Naive thymus-derived CD4-positive, alpha-beta T cell (primary cell): ENCODE measurements around the gene FES. TPM values are rescaled to one million over a fixed set of nuclear protein-coding genes. Genes with fewer than 3 reads are reported as not detected.
"Not testable (repeated sequence)": the region's sequence is repeated elsewhere in the genome, so short reads cannot be mapped to it uniquely, and the experiment has no call there.

Experiments
- ATAC-seq: fragments of 150-1000 bp; cut with Tn5 transposase; 2 replicates; pipeline ENCODE4 v1.10.0; 2021; ENCODE audit warnings: mild to moderate bottlenecking, moderate library complexity
- CTCF ChIA-PET: fragments of 350-600 bp; sonication (Branson Sonifier 250); formaldehyde crosslinking; loops from one replicate; lab custom pipeline; 2021; ENCODE audit warnings: antibody characterized with exemption; lab: Charles Lee
- POLR2A ChIA-PET: fragments of 350-600 bp; sonication (Branson Sonifier 250); formaldehyde crosslinking; loops from one replicate; lab custom pipeline; 2021; ENCODE audit warnings: antibody characterized with exemption, inconsistent platforms; lab: Charles Lee
- DNase-seq, 9 donors: peaks; one replicate each; pipeline versions ENCODE4 v3.0.0 to v3.0.0-alpha.2; 2020 to 2022; ENCODE audit warnings: mixed read lengths in 1 of 9
- H3K27ac ChIP-seq: one replicate; pipeline ENCODE4 v1.7.0; 2013; ENCODE audit warnings: mild to moderate bottlenecking, low read depth, low read length, moderate library complexity
- H3K27me3 ChIP-seq, 2 donors: one replicate each; pipeline ENCODE4 v1.7.0; 2013; ENCODE audit warnings: low read length in 2 of 2, mild to moderate bottlenecking in 2 of 2, moderate library complexity in 2 of 2; ENCODE audit not compliant: control insufficient read depth in 2 of 2, insufficient read depth in 2 of 2
- H3K36me3 ChIP-seq, 3 experiments: 1 replicate in 2 of 3; 2 replicates in 1 of 3; pipeline ENCODE4 v1.7.0; 2013; ENCODE audit warnings: low read length in 3 of 3, mild to moderate bottlenecking in 3 of 3, moderate library complexity in 1 of 3; ENCODE audit not compliant: insufficient read depth in 3 of 3, control insufficient read depth in 2 of 3
- H3K4me1 ChIP-seq, 2 donors: one replicate each; pipeline ENCODE4 v1.7.0; 2013; ENCODE audit warnings: low read length in 2 of 2, mild to moderate bottlenecking in 2 of 2, moderate library complexity in 1 of 2; ENCODE audit not compliant: control insufficient read depth in 2 of 2, insufficient read depth in 2 of 2
- H3K4me3 ChIP-seq: 2 replicates; pipeline ENCODE4 v1.7.0; 2013; ENCODE audit warnings: mild to moderate bottlenecking, low read length
- H3K9me3 ChIP-seq, 3 experiments: 1 replicate in 2 of 3; 2 replicates in 1 of 3; pipeline ENCODE4 v1.7.0; 2013; ENCODE audit warnings: low read length in 3 of 3; ENCODE audit not compliant: control insufficient read depth in 2 of 3
- H3K27ac Mint-ChIP-seq, 9 donors: one replicate each; pipeline ENCODE4 v1.8.0; 2020 to 2022; ENCODE audit warnings: mixed read lengths in 9 of 9, mild to moderate bottlenecking in 8 of 9, moderate library complexity in 5 of 9, inconsistent platforms in 2 of 9
- H3K27me3 Mint-ChIP-seq, 5 donors: one replicate each; pipeline ENCODE4 v1.8.0; 2021 to 2022; ENCODE audit warnings: mixed read lengths in 5 of 5, mild to moderate bottlenecking in 1 of 5
- H3K36me3 Mint-ChIP-seq, 5 donors: one replicate each; pipeline ENCODE4 v1.8.0; 2020 to 2022; ENCODE audit warnings: mixed read lengths in 5 of 5, mild to moderate bottlenecking in 3 of 5, inconsistent platforms in 1 of 5
- H3K4me1 Mint-ChIP-seq, 7 donors: one replicate each; pipeline ENCODE4 v1.8.0; 2020 to 2022; ENCODE audit warnings: mixed read lengths in 7 of 7, mild to moderate bottlenecking in 3 of 7, inconsistent platforms in 1 of 7
- H3K4me3 Mint-ChIP-seq, 10 donors: one replicate each; pipeline ENCODE4 v1.8.0; 2020 to 2022; ENCODE audit warnings: mild to moderate bottlenecking in 10 of 10, mixed read lengths in 10 of 10, moderate library complexity in 6 of 10, inconsistent platforms in 2 of 10
- H3K9me3 Mint-ChIP-seq, 11 donors: one replicate each; pipeline ENCODE4 v1.8.0; 2020 to 2022; ENCODE audit warnings: mixed read lengths in 11 of 11, mild to moderate bottlenecking in 4 of 11, inconsistent platforms in 1 of 11, moderate library complexity in 1 of 11
- intact Hi-C, 2 donors: fragments of 100-400 bp; cut with micrococcal nuclease; formaldehyde crosslinking; loops; one replicate each; pipeline ENCODE4 v1.15.1; 2023
- polyA plus RNA-seq, 2 donors: library from polyadenylated mRNA; unstranded; fragments of 300-500 nt; fragmentation: Illumina TruSeq; gene quantifications; one replicate each; pipeline ENCODE4 v1.2.3, GENCODE V29; 2021
- total RNA-seq, 6 experiments: library from RNA in 5 of 6; stranded (reverse) in 5 of 6; gene quantifications; 1 replicate in 5 of 6; 2 replicates in 1 of 6; pipeline ENCODE4 v1.2.3 and lab custom pipeline; 2021 to 2026

The FES gene
- total and polyA plus RNA-seq, 7 experiments from 2014 or later, result 2.3 to 78.6 (median 9.1) TPM; not detected in 2

DNA sequence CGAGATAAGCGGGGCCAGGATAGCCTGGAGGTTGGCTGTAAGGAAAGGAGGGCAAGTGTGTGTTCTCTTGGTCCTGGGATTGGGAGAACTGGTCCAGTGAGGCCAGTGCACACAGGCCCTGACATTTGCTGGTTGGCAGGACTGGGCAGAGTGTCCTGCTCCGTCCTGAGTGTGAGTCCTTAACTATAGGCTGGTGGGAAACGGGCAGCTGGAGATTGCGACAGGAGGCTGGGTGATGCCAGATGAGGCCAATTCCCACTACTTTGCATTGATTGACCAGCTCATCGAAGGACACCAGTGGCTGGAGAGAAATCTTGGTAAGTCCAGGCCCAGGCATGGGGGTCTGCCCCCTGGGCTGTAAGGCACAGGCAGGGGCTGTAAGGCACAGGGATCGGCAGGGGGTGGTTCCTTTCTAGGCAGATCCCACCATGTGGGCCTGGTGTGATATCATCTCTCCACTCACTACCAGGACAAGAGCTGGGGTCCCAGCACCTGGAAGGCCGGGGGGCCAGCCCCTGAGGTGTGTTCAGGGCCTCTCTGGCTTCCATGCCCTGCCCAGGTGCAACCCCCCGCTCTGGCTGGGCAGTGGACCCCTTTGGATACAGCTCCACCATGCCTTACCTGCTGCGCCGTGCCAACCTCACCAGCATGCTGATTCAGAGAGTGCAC lies 22.0 kb downstream of the FES start:
- H3K9me3 Mint-ChIP-seq, result no peaks in the 10 kb centered on the region
- H3K27me3 ChIP-seq, result no peaks in the 10 kb centered on the region
- H3K4me3 ChIP-seq, result no peak overlapping the region
- POLR2A ChIA-PET, result interaction anchor here (8.3 kb wide), 1 partner anchor 27 kb away, joined by 213 read pairs; the partner anchor contains the start of genes HDDC3 and UNC45A
- DNase-seq, result no peak
- peaks cover 9 to 37% (median 21%) of the 10 kb centered on the region in 5 donors for H3K36me3 Mint-ChIP-seq
- CTCF ChIA-PET, result interaction anchor here (0.6 to 8.0 kb wide), 2 partner anchors 27 to 84 kb away, joined by 4 to 150 read pairs; partner anchors contain the start of genes HDDC3 and UNC45A
- intact Hi-C loops, result no loop called here
- H3K27ac Mint-ChIP-seq, result no peak overlapping the region
- H3K27me3 Mint-ChIP-seq, result no peaks in the 10 kb centered on the region
- H3K9me3 ChIP-seq, result no peaks in the 10 kb centered on the region
- H3K27ac ChIP-seq, result no peak overlapping the region
- peak overlapping the region in 1 of 10 donors; percentile 21 for H3K4me3 Mint-ChIP-seq
- peaks cover 12 to 16% of the 10 kb centered on the region in 2 donors for H3K4me1 ChIP-seq
- no peak for ATAC-seq
- peaks cover 11 to 60% (median 22%) of the 10 kb centered on the region in 3 experiments for H3K36me3 ChIP-seq
- peaks cover 11 to 33% (median 28%) of the 10 kb centered on the region in 7 donors for H3K4me1 Mint-ChIP-seq

- H3K36me3 Mint-ChIP-seq, result peaks cover 9 to 37% (median 21%) of the 10 kb centered on the region in 5 donors
- no peaks in the 10 kb centered on the region for H3K9me3 Mint-ChIP-seq
These were observed 22.9 kb downstream of the FES start for GRCh38 chr15:90907051-90907660.

GRCh38 chr15:90907838-90908507 lies 23.7 kb downstream of the FES start:
- H3K27me3 Mint-ChIP-seq, result no peaks in the 10 kb centered on the region
- H3K9me3 ChIP-seq, result no peaks in the 10 kb centered on the region
- H3K27me3 ChIP-seq, result no peaks in the 10 kb centered on the region
- H3K4me3 Mint-ChIP-seq, result no peak overlapping the region
- DNase-seq, result no peak
- ChIA-PET CTCF (no interaction called here), POLR2A (no interaction called here)
- intact Hi-C loops, result no loop called here
- H3K27ac Mint-ChIP-seq, result no peak overlapping the region
- no peak for ATAC-seq
- H3K4me1 Mint-ChIP-seq, result peaks cover 11 to 22% (median 19%) of the 10 kb centered on the region in 7 donors
- H3K9me3 Mint-ChIP-seq, result no peaks in the 10 kb centered on the region
- no peak overlapping the region for H3K4me3 ChIP-seq
- H3K36me3 Mint-ChIP-seq, result peaks cover 9 to 41% (median 24%) of the 10 kb centered on the region in 5 donors
- H3K27ac ChIP-seq, result no peak overlapping the region
- H3K36me3 ChIP-seq, result peaks cover 13 to 76% (median 35%) of the 10 kb centered on the region in 3 experiments
- H3K4me1 ChIP-seq, result peaks cover 6 to 8% of the 10 kb centered on the region in 2 donors

More at GRCh38 chr15:90907051-90907660, 22.9 kb downstream of the FES start:
- H3K27ac Mint-ChIP-seq, result no peak overlapping the region
- H3K9me3 ChIP-seq, result no peaks in the 10 kb centered on the region
- no peak overlapping the region for H3K27ac ChIP-seq
- intact Hi-C loops, result no loop called here
- H3K4me1 Mint-ChIP-seq, result peaks cover 11 to 24% (median 20%) of the 10 kb centered on the region in 7 donors
- ChIA-PET CTCF (interaction anchor here (0.5 to 8.0 kb wide), 3 partner anchors 19 to 85 kb away, joined by 3 to 150 read pairs (median 4); partner anchors contain the start of genes HDDC3 and UNC45A), POLR2A (no interaction called here)
- H3K4me1 ChIP-seq, result peaks cover 6 to 8% of the 10 kb centered on the region in 2 donors
- DNase-seq (no peak), ATAC-seq (no peak)
- peaks cover 13 to 68% (median 29%) of the 10 kb centered on the region in 3 experiments for H3K36me3 ChIP-seq
- no peak overlapping the region for H3K4me3 Mint-ChIP-seq
- H3K27me3 ChIP-seq, result no peaks in the 10 kb centered on the region
- H3K4me3 ChIP-seq, result no peak overlapping the region
- H3K27me3 Mint-ChIP-seq, result no peaks in the 10 kb centered on the region

- H3K9me3 Mint-ChIP-seq, H3K27ac Mint-ChIP-seq, H3K27ac ChIP-seq, H3K4me3 Mint-ChIP-seq, intact Hi-C loops, H3K4me3 ChIP-seq, CTCF ChIA-PET, H3K4me1 ChIP-seq, DNase-seq, H3K27me3 Mint-ChIP-seq, ATAC-seq, H3K9me3 ChIP-seq, H3K27me3 ChIP-seq: not testable (repeated sequence)
- peaks cover 13 to 91% (median 43%) of the 10 kb centered on the region in 3 experiments for H3K36me3 ChIP-seq
- POLR2A ChIA-PET, result interaction anchor here (0.6 to 1.1 kb wide), 2 partner anchors 16 to 22 kb away, joined by 3 to 4 read pairs; no protein-coding TSS in a partner anchor
- H3K4me1 Mint-ChIP-seq, result peaks cover 4 to 14% (median 13%) of the 10 kb centered on the region in 7 donors
- H3K36me3 Mint-ChIP-seq, result peaks cover 9 to 54% (median 25%) of the 10 kb centered on the region in 5 donors
These were observed 25.1 kb downstream of the FES start for GRCh38 chr15:90909449-90909848.

DNA sequence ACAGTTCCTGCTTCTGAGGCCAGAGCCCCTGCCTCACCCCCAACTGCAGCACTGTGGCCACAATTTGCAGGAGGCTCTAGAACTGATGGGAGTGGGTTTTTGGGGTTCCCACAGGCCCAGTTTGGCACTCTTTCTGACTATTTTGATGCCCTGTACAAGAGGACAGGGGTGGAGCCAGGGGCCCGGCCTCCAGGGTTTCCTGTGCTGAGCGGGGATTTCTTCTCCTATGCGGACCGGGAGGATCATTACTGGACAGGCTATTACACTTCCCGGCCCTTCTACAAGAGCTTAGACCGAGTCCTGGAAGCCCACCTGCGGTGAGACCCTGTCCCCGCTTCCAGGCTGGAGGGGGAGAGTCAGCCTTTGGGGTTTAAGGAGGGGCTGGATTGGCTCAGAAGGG lies 25.7 kb downstream of the FES start:
- H3K9me3 ChIP-seq, result no peaks in the 10 kb centered on the region
- ChIA-PET POLR2A (no interaction called here), CTCF (no interaction called here)
- ATAC-seq, result no peak
- no peaks in the 10 kb centered on the region for H3K9me3 Mint-ChIP-seq
- DNase-seq, result no peak
- H3K27ac Mint-ChIP-seq, result no peak overlapping the region
- H3K4me1 Mint-ChIP-seq, result peaks cover 4 to 11% (median 9%) of the 10 kb centered on the region in 7 donors
- H3K36me3 ChIP-seq, result peaks cover 13 to 95% (median 43%) of the 10 kb centered on the region in 3 experiments
- H3K27me3 Mint-ChIP-seq, result no peaks in the 10 kb centered on the region
- peaks cover 9 to 54% (median 25%) of the 10 kb centered on the region in 5 donors for H3K36me3 Mint-ChIP-seq
- H3K4me3 Mint-ChIP-seq, result no peak overlapping the region
- intact Hi-C loops, result no loop called here
- no peaks in the 10 kb centered on the region for H3K4me1 ChIP-seq
- H3K4me3 ChIP-seq, result no peak overlapping the region
- no peak overlapping the region for H3K27ac ChIP-seq
- no peaks in the 10 kb centered on the region for H3K27me3 ChIP-seq
